ENCODE results near the gene OR2G2. TPM values are rescaled to one million over a fixed set of nuclear protein-coding genes. Genes with fewer than 3 reads are reported as not detected.

The OR2G2 gene
- total and polyA plus RNA-seq, 2 of the 13 experiments (the other 11 are each of a cell fraction or from before 2014, with no cell fraction given) = not detected

GRCh38 chr1:247574236-247574635 is 13.9 kb upstream of the OR2G2 start:
- Histone ChIP-seq H3K4me3 (replicated peaks in 1 of 3; ENCODE audit: insufficient read depth in 1 of 3, low read depth in 2 of 3, low read length in 3 of 3) (no peak overlapping the region), H3K4me2 (ENCODE audit: low read depth, low read length) (no peak overlapping the region), H3K79me2 (ENCODE audit: insufficient read depth, low read length) (no peaks in the 10 kb centered on the region), H3K27ac (ENCODE audit: extremely low read length, insufficient read depth, low read length) (no peak overlapping the region), H3K27me3 (ENCODE audit: control insufficient read depth in 1 of 2, insufficient read depth in 2 of 2, low read length in 2 of 2) (no peaks in the 10 kb centered on the region), H3K36me3 (replicated peaks in 1 of 2; ENCODE audit: control insufficient read depth in 1 of 2, insufficient read depth in 2 of 2, low read length in 2 of 2) (no peaks in the 10 kb centered on the region), H3K4me1 (ENCODE audit: insufficient read depth, low read length) (no peaks in the 10 kb centered on the region), H2AFZ (ENCODE audit: low read length) (no peak overlapping the region), H3K9ac (ENCODE audit: insufficient read depth, low read depth, low read length) (no peak overlapping the region), H4K20me1 (ENCODE audit: insufficient read depth, low read length) (no peaks in the 10 kb centered on the region), H3K9me3 (ENCODE audit: low read length) (no peaks in the 10 kb centered on the region)
- TF ChIP-seq MIXL1 (CRISPR knock-in tag; IDR thresholded peaks at IDR 0.05) = no peak
- TF ChIP-seq ELF1 (CRISPR knock-in tag; IDR thresholded peaks at IDR 0.05) = no peak
- TF ChIP-seq ZNF749 (CRISPR knock-in tag; IDR thresholded peaks at IDR 0.05; ENCODE audit: borderline replicate concordance) = no peak
- no peak for TF ChIP-seq PRMT3 (CRISPR knock-in tag; IDR thresholded peaks at IDR 0.05; ENCODE audit: borderline replicate concordance, low read depth)
- TF ChIP-seq ZNF234 (CRISPR knock-in tag; conservative IDR thresholded peaks at IDR 0.05) = no peak
- no peak for TF ChIP-seq WIZ (CRISPR knock-in tag; IDR thresholded peaks at IDR 0.05)
- TF ChIP-seq MED8 (CRISPR knock-in tag; IDR thresholded peaks at IDR 0.05; ENCODE audit: insufficient replicate concordance) = no peak
- no TSS peak for BruUV-seq (replicated peaks)
- ChIA-PET POLR2A (no interaction called here), CTCF (ENCODE audit: low intra/inter-chr PET ratio, low total read pairs) (no interaction called here)
- in situ Hi-C loops (cut with HindIII; ENCODE audit: extremely low pct_ligation_motif_present, low pct_unique_long_range_greater_than_20kb) = loop anchor here (10.0 kb wide), 1 partner anchor 189 kb away; no protein-coding TSS in a partner anchor
- FAIRE-seq (no peak), ATAC-seq (no peak), DNase-seq (ENCODE audit: low spot score) (no peak)
- intact Hi-C loops (cut with micrococcal nuclease; ENCODE audit: unreplicated experiment) = no loop called here
- WGBS (ENCODE audit: low lambda C conversion rate) = 0% methylated on average over 1 of the region's 1 CpG

- no peak overlapping the region for H3K4me2 ChIP-seq (ENCODE audit: low read depth, low read length)
- no peak overlapping the region for H3K9ac ChIP-seq (ENCODE audit: insufficient read depth, low read depth, low read length)
- ChIA-PET CTCF (ENCODE audit: low intra/inter-chr PET ratio, low total read pairs) (no interaction called here), POLR2A (no interaction called here)
- no peak for TF ChIP-seq CENPBD1 (CRISPR knock-in tag; IDR thresholded peaks at IDR 0.05; ENCODE audit: borderline replicate concordance, low read depth)
- no peaks in the 10 kb centered on the region for H3K4me1 ChIP-seq (ENCODE audit: insufficient read depth, low read length)
- H4K20me1 ChIP-seq (ENCODE audit: insufficient read depth, low read length) = no peaks in the 10 kb centered on the region
- BruUV-seq (replicated peaks) = no TSS peak
- in situ Hi-C loops (cut with HindIII; ENCODE audit: extremely low pct_ligation_motif_present, low pct_unique_long_range_greater_than_20kb) = loop anchor here (10.0 kb wide), 1 partner anchor 190 kb away; no protein-coding TSS in a partner anchor
- FAIRE-seq = no peak
- no peaks in the 10 kb centered on the region for H3K27me3 ChIP-seq (ENCODE audit: control insufficient read depth in 1 of 2, insufficient read depth in 2 of 2, low read length in 2 of 2)
- intact Hi-C loops (cut with micrococcal nuclease; ENCODE audit: unreplicated experiment) = loop anchor here (5.0 kb wide), 1 partner anchor 202 kb away; no protein-coding TSS in a partner anchor
- H3K9me3 ChIP-seq (ENCODE audit: low read length) = no peaks in the 10 kb centered on the region
- no peak overlapping the region for H3K4me3 ChIP-seq (replicated peaks in 1 of 3; ENCODE audit: insufficient read depth in 1 of 3, low read depth in 2 of 3, low read length in 3 of 3)
- no peak overlapping the region for H3K27ac ChIP-seq (ENCODE audit: extremely low read length, insufficient read depth, low read length)
- no peak for ATAC-seq
- H2AFZ ChIP-seq (ENCODE audit: low read length) = no peak overlapping the region
- DNase-seq (ENCODE audit: low spot score) = no peak
- no peaks in the 10 kb centered on the region for H3K79me2 ChIP-seq (ENCODE audit: insufficient read depth, low read length)
- no peaks in the 10 kb centered on the region for H3K36me3 ChIP-seq (replicated peaks in 1 of 2; ENCODE audit: control insufficient read depth in 1 of 2, insufficient read depth in 2 of 2, low read length in 2 of 2)
These were observed 13.5 kb upstream of the OR2G2 start for GRCh38 chr1:247574664-247575063.
